A549 (cell line): ENCODE results near the gene GRK3.

ENCODE experiments used
- BCL3 ChIP-seq: fragments of >200 bp; sonication (Bioruptor Twin); formaldehyde crosslinking; IDR thresholded peaks from 3 replicates; pipeline ENCODE4 v1.6.1; 2016
- CEBPB ChIP-seq, 2 experiments: fragments of >200 bp in 1 of 2; sonication (Bioruptor Twin) in 1 of 2; formaldehyde crosslinking in 1 of 2; IDR thresholded peaks; 2 replicates each; pipeline ENCODE4 v1.6.1; 2012 to 2016
- EHMT2 ChIP-seq: fragments of 200-600 bp; sonication (generic); IDR thresholded peaks from 2 replicates; pipeline ENCODE4 v1.6.1; 2016; ENCODE audit warnings: antibody characterized with exemption, low read depth, mild to moderate bottlenecking, moderate library complexity
- MYC ChIP-seq: IDR thresholded peaks from 2 replicates; pipeline ENCODE4 v1.6.1; 2012; ENCODE audit warnings: mild to moderate bottlenecking, inconsistent platforms, low read length, improper control_type of control experiment, borderline replicate concordance
- NR3C1 ChIP-seq: fragments of >200 bp; sonication (Bioruptor Twin); formaldehyde crosslinking; IDR thresholded peaks from 3 replicates; pipeline ENCODE4 v1.6.1; 2017
- RAD21 ChIP-seq, 2 experiments: fragments of >200 bp in 1 of 2; sonication (Bioruptor Twin) in 1 of 2; formaldehyde crosslinking in 1 of 2; IDR thresholded peaks in 1 of 2; conservative IDR thresholded peaks in 1 of 2; 2 replicates in 1 of 2; 3 replicates in 1 of 2; pipeline ENCODE4 v1.6.1; 2012 to 2018; ENCODE audit warnings: inconsistent platforms in 1 of 2
- RCOR1 ChIP-seq: fragments of 150-350 bp; IDR thresholded peaks from 2 replicates; pipeline ENCODE4 v1.6.1; 2014; ENCODE audit warnings: antibody characterized with exemption, low read length, low read depth
- RFX5 ChIP-seq: fragments of 450-650 bp; IDR thresholded peaks from 2 replicates; pipeline ENCODE4 v1.7.1; 2014; ENCODE audit warnings: antibody characterized with exemption, mild to moderate bottlenecking, moderate library complexity
- RNF2 ChIP-seq: fragments of 200-600 bp; sonication (generic); IDR thresholded peaks from 2 replicates; pipeline ENCODE4 v1.6.1; 2016; ENCODE audit warnings: low read depth, mild to moderate bottlenecking, antibody characterized with exemption, moderate library complexity, borderline replicate concordance
- TP53 ChIP-seq: fragments of 250-450 bp; sonication (Bioruptor Pico); IDR thresholded peaks from 2 replicates; pipeline ENCODE4 v1.5.0; 2021; ENCODE audit warnings: mild to moderate bottlenecking, moderate library complexity
- ZNF302 ChIP-seq: fragments of 250-450 bp; sonication (Bioruptor Pico); IDR thresholded peaks from 2 replicates; pipeline ENCODE4 v1.9.0; 2021; ENCODE audit warnings: inconsistent platforms, mild to moderate bottlenecking, moderate library complexity
- TF ChIP-seq, protein P1 (sequence below): fragments of >200 bp; sonication (Bioruptor Twin); formaldehyde crosslinking; IDR thresholded peaks from 3 replicates; pipeline ENCODE4 v1.5.1; 2016

DNA sequence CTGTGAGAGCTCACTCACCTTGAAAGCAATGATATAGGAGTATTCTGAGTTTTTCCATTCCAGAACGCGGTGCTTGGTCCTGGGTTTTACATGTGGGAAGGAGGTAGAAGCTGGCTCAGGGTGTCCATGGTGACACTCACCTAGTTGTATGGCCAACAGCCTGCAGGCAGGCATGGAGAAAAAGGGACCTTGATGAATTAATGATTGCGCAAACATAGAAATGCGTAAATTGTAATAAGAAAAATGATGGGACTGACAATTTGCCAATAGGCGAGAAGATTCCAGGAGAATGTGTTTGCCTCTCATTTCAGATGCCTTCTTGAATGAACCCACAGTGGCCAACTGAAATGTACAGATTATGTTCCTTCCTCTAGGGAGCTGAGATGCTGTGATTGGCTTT is 124.2 kb downstream of the GRK3 start:
- no peak for TF ChIP-seq NR3C1
- TF ChIP-seq, protein P1, sequence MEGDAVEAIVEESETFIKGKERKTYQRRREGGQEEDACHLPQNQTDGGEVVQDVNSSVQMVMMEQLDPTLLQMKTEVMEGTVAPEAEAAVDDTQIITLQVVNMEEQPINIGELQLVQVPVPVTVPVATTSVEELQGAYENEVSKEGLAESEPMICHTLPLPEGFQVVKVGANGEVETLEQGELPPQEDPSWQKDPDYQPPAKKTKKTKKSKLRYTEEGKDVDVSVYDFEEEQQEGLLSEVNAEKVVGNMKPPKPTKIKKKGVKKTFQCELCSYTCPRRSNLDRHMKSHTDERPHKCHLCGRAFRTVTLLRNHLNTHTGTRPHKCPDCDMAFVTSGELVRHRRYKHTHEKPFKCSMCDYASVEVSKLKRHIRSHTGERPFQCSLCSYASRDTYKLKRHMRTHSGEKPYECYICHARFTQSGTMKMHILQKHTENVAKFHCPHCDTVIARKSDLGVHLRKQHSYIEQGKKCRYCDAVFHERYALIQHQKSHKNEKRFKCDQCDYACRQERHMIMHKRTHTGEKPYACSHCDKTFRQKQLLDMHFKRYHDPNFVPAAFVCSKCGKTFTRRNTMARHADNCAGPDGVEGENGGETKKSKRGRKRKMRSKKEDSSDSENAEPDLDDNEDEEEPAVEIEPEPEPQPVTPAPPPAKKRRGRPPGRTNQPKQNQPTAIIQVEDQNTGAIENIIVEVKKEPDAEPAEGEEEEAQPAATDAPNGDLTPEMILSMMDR = no peak
- no peak for TF ChIP-seq CEBPB (IDR thresholded peaks at IDR 0.05)
- TF ChIP-seq RAD21 (conservative IDR thresholded peaks at IDR 0.05 in 1 of 2, IDR thresholded peaks at IDR 0.05 in 1 of 2) = no peak
- TF ChIP-seq RFX5 = no peak
- TF ChIP-seq RNF2 = no peak
- TF ChIP-seq ZNF302 (CRISPR knock-in tag) = no peak
- TF ChIP-seq RCOR1 = no peak
- no peak for TF ChIP-seq TP53 (CRISPR knock-in tag)
- TF ChIP-seq EHMT2 = no peak
- no peak for TF ChIP-seq BCL3
- no peak for TF ChIP-seq MYC
